ENCODE results near the gene VPS4A. TPM values are rescaled to one million over a fixed set of nuclear protein-coding genes. Genes with fewer than 3 reads are reported as not detected.

Gene VPS4A
- total and polyA plus RNA-seq, 2 donors (not counting 1 experiment from before 2014, with no cell fraction given) = 33.1 to 43.8 TPM

- no peaks in the 10 kb centered on the region for H4K20me1 ChIP-seq (ENCODE audit: control insufficient read depth, insufficient read depth, low read length, poor library complexity, severe bottlenecking)
- no peaks in the 10 kb centered on the region for H3K79me2 ChIP-seq (ENCODE audit: control insufficient read depth, insufficient read depth, low read length)
- peaks cover 0 to 4% of the 10 kb centered on the region in 2 experiments for H3K36me3 ChIP-seq (replicated peaks in 1 of 2; ENCODE audit: control extremely low read depth in 1 of 2, control insufficient read depth in 1 of 2, extremely low read depth in 1 of 2, insufficient read depth in 2 of 2, low read length in 1 of 2)
- ChIA-PET POLR2A (no interaction called here), CTCF (interaction anchor here (0.7 to 1.6 kb wide), 2 partner anchors 116 kb away, joined by 3 to 4 read pairs; no protein-coding TSS in a partner anchor)
- Mint-ChIP-seq H3K4me1 (no peaks in the 10 kb centered on the region), H3K27me3 (no peaks in the 10 kb centered on the region), H3K27ac (no peak overlapping the region), H3K4me3 (no peak overlapping the region), H3K9me3 (ENCODE audit: insufficient read depth) (no peaks in the 10 kb centered on the region)
- H2AFZ ChIP-seq (ENCODE audit: insufficient read depth, low read depth, low read length, poor library complexity, severe bottlenecking) = no peak overlapping the region
- ATAC-seq (ENCODE audit: low read depth) = no peak
- no peak overlapping the region for H3K4me2 ChIP-seq (replicated peaks; ENCODE audit: low read depth, low read length, poor library complexity, severe bottlenecking)
- H3K27ac ChIP-seq (ENCODE audit: low read length in 2 of 2) = no peak overlapping the region
- no peaks in the 10 kb centered on the region for H3K4me1 ChIP-seq (ENCODE audit: control insufficient read depth in 2 of 2, insufficient read depth in 2 of 2, low read length in 2 of 2)
- no peaks in the 10 kb centered on the region for H3K9me3 ChIP-seq (ENCODE audit: control extremely low read depth in 1 of 3, control insufficient read depth in 2 of 3, insufficient read depth in 1 of 3, low read length in 2 of 3)
- intact Hi-C loops (cut with micrococcal nuclease) = no loop called here
- no peaks in the 10 kb centered on the region for H3K27me3 ChIP-seq (replicated peaks in 1 of 4; ENCODE audit: control extremely low read depth in 1 of 4, control insufficient read depth in 3 of 4, insufficient read depth in 4 of 4, low read length in 3 of 4)
- H3K9ac ChIP-seq (ENCODE audit: low read length) = no peak overlapping the region
- 100% methylated on average over 1 of the region's 4 CpGs for WGBS (ENCODE audit: insufficient coverage)
- no peak for TF ChIP-seq CTCF (IDR thresholded peaks at IDR 0.05)
- no peak for TF ChIP-seq EZH2 (IDR thresholded peaks at IDR 0.05; ENCODE audit: borderline replicate concordance, insufficient read depth, low read depth, low read length, poor library complexity, severe bottlenecking)
- H3K4me3 ChIP-seq (ENCODE audit: control extremely low read depth in 1 of 5, extremely low read depth in 1 of 5, insufficient read depth in 1 of 5, low read depth in 2 of 5, low read length in 4 of 5) = no peak overlapping the region
- no peak for DNase-seq
These were observed 44.7 kb upstream of the VPS4A start for GRCh38 chr16:69266334-69267063.

DNA sequence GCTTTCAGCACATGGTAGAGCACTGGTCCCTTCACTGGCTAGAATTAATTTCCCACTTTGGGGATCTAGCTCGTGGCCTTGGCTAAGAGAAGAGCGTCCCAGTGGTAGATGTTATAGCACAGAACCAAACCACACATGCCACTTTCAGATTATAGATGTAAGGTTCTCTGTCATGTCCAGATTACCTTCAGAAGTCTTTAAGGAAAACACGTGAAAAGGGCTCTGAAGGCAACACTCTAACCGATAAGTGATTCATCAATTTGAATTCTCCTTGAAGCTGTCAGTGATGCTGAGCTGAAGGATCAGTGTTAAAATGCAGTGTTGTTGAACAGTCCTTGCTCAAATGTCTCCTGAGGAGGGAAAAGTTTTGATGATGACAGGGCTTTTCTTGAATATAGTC lies 43.5 kb upstream of the VPS4A start:
- Histone ChIP-seq H3K27me3 (replicated peaks in 1 of 4; ENCODE audit: control extremely low read depth in 1 of 4, control insufficient read depth in 3 of 4, insufficient read depth in 4 of 4, low read length in 3 of 4) (no peaks in the 10 kb centered on the region), H3K4me3 (ENCODE audit: control extremely low read depth in 1 of 5, extremely low read depth in 1 of 5, insufficient read depth in 1 of 5, low read depth in 2 of 5, low read length in 4 of 5) (no peak overlapping the region), H3K27ac (ENCODE audit: low read length in 2 of 2) (no peak overlapping the region), H3K36me3 (replicated peaks in 1 of 2; ENCODE audit: control extremely low read depth in 1 of 2, control insufficient read depth in 1 of 2, extremely low read depth in 1 of 2, insufficient read depth in 2 of 2, low read length in 1 of 2) (peaks cover 0 to 4% of the 10 kb centered on the region in 2 experiments), H3K79me2 (ENCODE audit: control insufficient read depth, insufficient read depth, low read length) (no peaks in the 10 kb centered on the region), H4K20me1 (ENCODE audit: control insufficient read depth, insufficient read depth, low read length, poor library complexity, severe bottlenecking) (no peaks in the 10 kb centered on the region), H3K9me3 (ENCODE audit: control extremely low read depth in 1 of 3, control insufficient read depth in 2 of 3, insufficient read depth in 1 of 3, low read length in 2 of 3) (no peaks in the 10 kb centered on the region), H3K4me1 (ENCODE audit: control insufficient read depth in 2 of 2, insufficient read depth in 2 of 2, low read length in 2 of 2) (no peaks in the 10 kb centered on the region), H2AFZ (ENCODE audit: insufficient read depth, low read depth, low read length, poor library complexity, severe bottlenecking) (no peak overlapping the region), H3K4me2 (replicated peaks; ENCODE audit: low read depth, low read length, poor library complexity, severe bottlenecking) (no peak overlapping the region), H3K9ac (ENCODE audit: low read length) (no peak overlapping the region)
- Mint-ChIP-seq H3K9me3 (ENCODE audit: insufficient read depth) (no peaks in the 10 kb centered on the region), H3K4me1 (no peaks in the 10 kb centered on the region), H3K4me3 (no peak overlapping the region), H3K27me3 (no peaks in the 10 kb centered on the region), H3K27ac (no peak overlapping the region)
- no peak for ATAC-seq (ENCODE audit: low read depth)
- intact Hi-C loops (cut with micrococcal nuclease) = no loop called here
- 92% methylated on average over 4 of the region's 4 CpGs for WGBS (ENCODE audit: insufficient coverage)
- CTCF ChIA-PET = interaction anchor here (1.6 kb wide), 1 partner anchor 117 kb away, joined by 3 read pairs; no protein-coding TSS in a partner anchor
- TF ChIP-seq EZH2 (IDR thresholded peaks at IDR 0.05; ENCODE audit: borderline replicate concordance, insufficient read depth, low read depth, low read length, poor library complexity, severe bottlenecking) (no peak), CTCF (IDR thresholded peaks at IDR 0.05) (no peak)
- DNase-seq = no peak
- POLR2A ChIA-PET = no interaction called here

Measured in B cell (primary cell).